Stomach (tissue), 9 donors: Measurements from ENCODE around the gene WNK1. TPM values are rescaled to one million over a fixed set of nuclear protein-coding genes. Genes with fewer than 3 reads are reported as not detected.

Source experiments
- DNase-seq, 2 donors: peaks; one replicate each; pipeline versions ENCODE4 v3.0.0 to v3.0.0-alpha.2; 2013 to 2019
- H3K27ac ChIP-seq, 5 donors: fragments of 200-600 bp in 4 of 5; sonication (generic) in 4 of 5; one replicate each; pipeline ENCODE4 v1.5.1; 2013 to 2019; ENCODE audit warnings: mild to moderate bottlenecking in 1 of 5, moderate library complexity in 1 of 5
- H3K27me3 ChIP-seq, 3 donors: fragments of 200-600 bp; sonication (generic); one replicate each; pipeline ENCODE4 v1.5.1; 2017 to 2019; ENCODE audit warnings: mixed run types in 1 of 3
- H3K36me3 ChIP-seq, 4 donors: fragments of 200-600 bp; sonication (generic); 1 replicate in 3 of 4; 2 replicates in 1 of 4; pipeline ENCODE4 v1.5.1; 2016 to 2019
- H3K4me1 ChIP-seq, 4 donors: fragments of 200-600 bp; sonication (generic); one replicate each; pipeline ENCODE4 v1.5.1; 2016 to 2019
- H3K4me3 ChIP-seq, 4 donors: fragments of 200-600 bp; sonication (generic) in 3 of 4; one replicate each; pipeline ENCODE4 v1.5.1; 2016 to 2019; ENCODE audit warnings: mild to moderate bottlenecking in 1 of 4
- H3K9me3 ChIP-seq, 4 donors: fragments of 200-600 bp; sonication (generic); one replicate each; pipeline ENCODE4 v1.5.1; 2016 to 2019
- CTCF ChIP-seq, 7 experiments: fragments of 450-650 bp in 4 of 7; fragments of 200-600 bp in 3 of 7; sonication (generic) in 3 of 7; IDR thresholded peaks; one replicate each; pipeline ENCODE4 v1.5.1; 2016 to 2019; ENCODE audit warnings: antibody characterized with exemption in 7 of 7, control low read depth in 2 of 7, mild to moderate bottlenecking in 1 of 7
- EP300 ChIP-seq: sonication (generic); formaldehyde crosslinking; IDR thresholded peaks from one replicate; pipeline ENCODE4 v1.6.1; 2017; ENCODE audit warnings: antibody characterized with exemption
- POLR2A ChIP-seq, 4 donors: fragments of 450-650 bp; IDR thresholded peaks; one replicate each; pipeline ENCODE4 v1.6.1; 2016; ENCODE audit warnings: antibody characterized with exemption in 4 of 4, control low read depth in 2 of 4, mild to moderate bottlenecking in 1 of 4, moderate library complexity in 1 of 4
- POLR2AphosphoS5 ChIP-seq, 3 donors: sonication (generic); formaldehyde crosslinking; IDR thresholded peaks; one replicate each; pipeline ENCODE4 v1.6.1; 2016; ENCODE audit warnings: antibody characterized with exemption in 3 of 3
- WGBS, 5 donors: extraction: QIAGEN DNeasy Blood & Tissue Kit in 3 of 5; methylation state at CpG; one replicate each; pipeline versions ENCODE4 v1.1.5 to v1.1.7; 2013 to 2018; 5-methylcytosine and 5-hydroxymethylcytosine counted together
- intact Hi-C: fragments of 100-400 bp; cut with DNase I; formaldehyde crosslinking; loops from one replicate; pipeline ENCODE4 v1.15.1; 2023; ENCODE audit warnings: low total_unique reads
- polyA plus RNA-seq, 3 donors: library from polyadenylated mRNA; stranded (reverse); fragments of 200-250 nt; gene quantifications; one replicate each; pipeline ENCODE4 v1.2.3, GENCODE V29; 2013
- total RNA-seq, 5 donors: library from RNA; depleted of rRNA; stranded (reverse); fragments of >200 nt; gene quantifications; one replicate each; pipeline versions ENCODE4 v1.1.0 to v1.2.3, GENCODE V29; 2014 to 2016
- donor health status: healthy with polysubstance abuse.
- donor health status: Bipolar disorder and iron deficiency.
- donor health status: healthy.

Gene WNK1
- total and polyA plus RNA-seq, 8 donors, result 13.2 to 192 (median 84.5) TPM

GRCh38 chr12:851343-851742, 99.0 kb downstream of the WNK1 start:
- Histone ChIP-seq H3K27me3 (no peaks in the 10 kb centered on the region), H3K4me1 (peaks cover 0 to 69% (median 33%) of the 10 kb centered on the region in 4 donors), H3K36me3 (no peaks in the 10 kb centered on the region), H3K4me3 (no peak overlapping the region), H3K9me3 (no peaks in the 10 kb centered on the region), H3K27ac (peak overlapping the region in 3 of 5 donors; percentile 40 to 50 (median 44))
- no peak for TF ChIP-seq EP300
- TF ChIP-seq POLR2A (IDR thresholded peaks at IDR 0.05), result no peak
- no peak for TF ChIP-seq CTCF (IDR thresholded peaks at IDR 0.05)
- TF ChIP-seq POLR2AphosphoS5 (IDR thresholded peaks at IDR 0.05), result no peak
- WGBS, 5 donors, result 77 to 93% (median 90%) methylated on average over 1 of the region's 1 CpG
- intact Hi-C loops, result no loop called here
- DNase-seq, result peak in 1 of 2 donors; percentile 30

GRCh38 chr12:851913-852312, 99.5 kb downstream of the WNK1 start:
- Histone ChIP-seq H3K9me3 (no peaks in the 10 kb centered on the region), H3K27me3 (no peaks in the 10 kb centered on the region), H3K4me3 (no peak overlapping the region), H3K36me3 (peaks cover 0 to 3% (median 0%) of the 10 kb centered on the region in 4 donors), H3K4me1 (peaks cover 0 to 74% (median 36%) of the 10 kb centered on the region in 4 donors), H3K27ac (peak overlapping the region in 3 of 5 donors; percentile 40 to 50 (median 44))
- intact Hi-C loops, result no loop called here
- WGBS, 5 donors, result 57 to 83% (median 74%) methylated on average over 3 of the region's 3 CpGs
- TF ChIP-seq POLR2A (IDR thresholded peaks at IDR 0.05) (no peak), EP300 (no peak), POLR2AphosphoS5 (IDR thresholded peaks at IDR 0.05) (no peak), CTCF (IDR thresholded peaks at IDR 0.05) (no peak)
- DNase-seq, result peak in 1 of 2 donors; percentile 9

- H3K9me3 ChIP-seq, result no peaks in the 10 kb centered on the region
- no peak overlapping the region for H3K4me3 ChIP-seq
- H3K27me3 ChIP-seq, result no peaks in the 10 kb centered on the region
- intact Hi-C loops, result no loop called here
- peaks cover 0 to 12% (median 3%) of the 10 kb centered on the region in 4 donors for H3K36me3 ChIP-seq
- peak overlapping the region in 1 of 5 donors; percentile 2 for H3K27ac ChIP-seq
- H3K4me1 ChIP-seq, result peaks cover 0 to 70% (median 38%) of the 10 kb centered on the region in 4 donors
- no peak for TF ChIP-seq POLR2A (IDR thresholded peaks at IDR 0.05)
- no peak for DNase-seq
Observed at GRCh38 chr12:852864-853263, 100.5 kb downstream of the WNK1 start.

GRCh38 chr12:857611-858010, 105.2 kb downstream of the WNK1 start:
- Histone ChIP-seq H3K27me3 (no peaks in the 10 kb centered on the region), H3K27ac (peak overlapping the region in 2 of 5 donors; percentile 2 to 15), H3K4me3 (no peak overlapping the region), H3K4me1 (peaks cover 0 to 46% (median 26%) of the 10 kb centered on the region in 4 donors), H3K36me3 (peaks cover 5 to 58% (median 46%) of the 10 kb centered on the region in 4 donors), H3K9me3 (no peaks in the 10 kb centered on the region)
- TF ChIP-seq POLR2AphosphoS5 (IDR thresholded peaks at IDR 0.05) (peak in 1 of 3 donors; percentile 21), POLR2A (IDR thresholded peaks at IDR 0.05) (no peak)
- 68 to 91% (median 77%) methylated on average over 5 of the region's 5 CpGs for WGBS, 5 donors
- DNase-seq, result no peak
- intact Hi-C loops, result no loop called here

GRCh38 chr12:862303-862911, 110.0 kb downstream of the WNK1 start:
- TF ChIP-seq EP300, result no peak
- no peak for TF ChIP-seq POLR2A (IDR thresholded peaks at IDR 0.05)
- Histone ChIP-seq H3K36me3 (peaks cover 10 to 97% (median 88%) of the 10 kb centered on the region in 4 donors), H3K4me1 (peaks cover 0 to 11% (median 9%) of the 10 kb centered on the region in 4 donors), H3K27ac (no peak overlapping the region), H3K4me3 (no peak overlapping the region), H3K9me3 (no peaks in the 10 kb centered on the region), H3K27me3 (no peaks in the 10 kb centered on the region)
- DNase-seq, result no peak
- WGBS, 5 donors, result 84 to 95% (median 87%) methylated on average over 4 of the region's 4 CpGs
- intact Hi-C loops, result no loop called here

- WGBS, 5 donors, result 68 to 81% (median 75%) methylated on average over 1 of the region's 1 CpG
- H3K27me3 ChIP-seq, result no peaks in the 10 kb centered on the region
- H3K4me3 ChIP-seq, result no peak overlapping the region
- H3K9me3 ChIP-seq, result no peaks in the 10 kb centered on the region
- intact Hi-C loops, result no loop called here
- H3K27ac ChIP-seq, result no peak overlapping the region
- DNase-seq, result no peak
- H3K4me1 ChIP-seq, result peaks cover 0 to 4% (median 3%) of the 10 kb centered on the region in 4 donors
- H3K36me3 ChIP-seq, result peaks cover 16 to 97% (median 91%) of the 10 kb centered on the region in 4 donors
- TF ChIP-seq POLR2A (IDR thresholded peaks at IDR 0.05) (no peak), CTCF (IDR thresholded peaks at IDR 0.05) (no peak), POLR2AphosphoS5 (IDR thresholded peaks at IDR 0.05) (no peak), EP300 (no peak)
Observed at GRCh38 chr12:863285-863684, 110.9 kb downstream of the WNK1 start.
